Mesenchymal stem cell (in vitro differentiated cells and primary cell): ENCODE results near the gene ERVW-1.

Source experiments
- DNase-seq: peaks from one replicate; pipeline ENCODE4 v3.0.0-alpha.2; 2013
- H2AFZ ChIP-seq: one replicate; pipeline ENCODE4 v1.6.1; 2013; ENCODE audit warnings: low read depth, mild to moderate bottlenecking, control low read depth, inconsistent platforms, low read length, moderate library complexity
- H2AK5ac ChIP-seq: 2 replicates; pipeline ENCODE4 v1.6.1; 2013; ENCODE audit warnings: low read length, moderate library complexity, mild to moderate bottlenecking, inconsistent platforms; ENCODE audit not compliant: severe bottlenecking
- H2BK120ac ChIP-seq: one replicate; pipeline ENCODE4 v1.6.1; 2013; ENCODE audit warnings: low read depth, mild to moderate bottlenecking, inconsistent platforms, low read length, moderate library complexity
- H2BK12ac ChIP-seq, 2 experiments: one replicate each; pipeline ENCODE4 v1.6.1; 2013; ENCODE audit warnings: inconsistent platforms in 2 of 2, low read length in 2 of 2, mild to moderate bottlenecking in 2 of 2, moderate library complexity in 2 of 2, control low read depth in 1 of 2
- H2BK15ac ChIP-seq: one replicate; pipeline ENCODE4 v1.6.1; 2013; ENCODE audit warnings: mild to moderate bottlenecking, low read depth, inconsistent platforms; ENCODE audit not compliant: poor library complexity, severe bottlenecking
- H2BK5ac ChIP-seq: 2 replicates; pipeline ENCODE4 v1.6.1; 2013; ENCODE audit warnings: low read depth, mild to moderate bottlenecking, low read length, control low read depth, inconsistent platforms; ENCODE audit not compliant: poor library complexity, severe bottlenecking
- H3K14ac ChIP-seq, 2 experiments: one replicate each; pipeline ENCODE4 v1.6.1; 2013; ENCODE audit warnings: inconsistent platforms in 2 of 2, low read length in 2 of 2, control low read depth in 1 of 2, mild to moderate bottlenecking in 1 of 2, moderate library complexity in 1 of 2
- H3K18ac ChIP-seq, 2 experiments: one replicate each; pipeline ENCODE4 v1.6.1; 2013; ENCODE audit warnings: inconsistent platforms in 2 of 2, low read length in 2 of 2, control low read depth in 1 of 2, low read depth in 1 of 2, mild to moderate bottlenecking in 1 of 2
- H3K23ac ChIP-seq, 2 experiments: one replicate each; pipeline ENCODE4 v1.6.1; 2013; ENCODE audit warnings: inconsistent platforms in 2 of 2, low read length in 2 of 2, mild to moderate bottlenecking in 2 of 2, moderate library complexity in 2 of 2, control low read depth in 1 of 2
- H3K27ac ChIP-seq: 2 replicates; pipeline ENCODE4 v1.5.1; 2013; ENCODE audit warnings: mild to moderate bottlenecking, moderate library complexity, low read length, control low read depth, inconsistent platforms; ENCODE audit not compliant: poor library complexity, severe bottlenecking
- H3K27me3 ChIP-seq, 2 experiments: 2 replicates each; pipeline versions ENCODE4 v1.6.1 to v1.7.0; 2013; ENCODE audit warnings: low read length in 2 of 2, mild to moderate bottlenecking in 2 of 2, moderate library complexity in 2 of 2, control low read depth in 1 of 2, inconsistent platforms in 1 of 2; ENCODE audit not compliant: control insufficient read depth in 1 of 2, insufficient read depth in 1 of 2
- H3K36me3 ChIP-seq, 2 experiments: 2 replicates each; pipeline versions ENCODE4 v1.6.1 to v1.7.0; 2013; ENCODE audit warnings: low read length in 2 of 2, control low read depth in 1 of 2, inconsistent platforms in 1 of 2, low read depth in 1 of 2, mild to moderate bottlenecking in 1 of 2; ENCODE audit not compliant: insufficient read depth in 2 of 2, control insufficient read depth in 1 of 2
- H3K4ac ChIP-seq, 2 experiments: one replicate each; pipeline ENCODE4 v1.6.1; 2013; ENCODE audit warnings: inconsistent platforms in 2 of 2, low read length in 2 of 2, mild to moderate bottlenecking in 2 of 2, moderate library complexity in 2 of 2, control low read depth in 1 of 2, low read depth in 1 of 2
- H3K4me1 ChIP-seq: 2 replicates; pipeline ENCODE4 v1.6.1; 2013; ENCODE audit warnings: low read depth, low read length, control low read depth; ENCODE audit not compliant: control insufficient read depth, insufficient read depth
- H3K4me2 ChIP-seq: 2 replicates; pipeline ENCODE4 v1.6.1; 2013; ENCODE audit warnings: low read length, mild to moderate bottlenecking, inconsistent platforms; ENCODE audit not compliant: poor library complexity, severe bottlenecking
- H3K4me3 ChIP-seq, 2 experiments: 2 replicates each; pipeline versions ENCODE4 v1.5.1 to v1.7.0; 2013; ENCODE audit warnings: low read length in 2 of 2, mild to moderate bottlenecking in 2 of 2, control low read depth in 1 of 2, low read depth in 1 of 2; ENCODE audit not compliant: insufficient read depth in 1 of 2
- H3K79me1 ChIP-seq: replicated peaks from 2 replicates; pipeline ENCODE4 v1.6.1; 2013; ENCODE audit warnings: mild to moderate bottlenecking, control low read depth, low read length, inconsistent platforms; ENCODE audit not compliant: poor library complexity, severe bottlenecking
- H3K9ac ChIP-seq: 2 replicates; pipeline ENCODE4 v1.7.0; 2013; ENCODE audit warnings: mild to moderate bottlenecking, low read length, moderate library complexity
- H3K9me3 ChIP-seq: 2 replicates; pipeline ENCODE4 v1.7.0; 2013; ENCODE audit warnings: mild to moderate bottlenecking, low read length; ENCODE audit not compliant: control insufficient read depth
- H4K8ac ChIP-seq: one replicate; pipeline ENCODE4 v1.6.1; 2013; ENCODE audit warnings: inconsistent platforms, mild to moderate bottlenecking, low read length, moderate library complexity
- H4K91ac ChIP-seq: one replicate; pipeline ENCODE4 v1.6.1; 2013; ENCODE audit warnings: mild to moderate bottlenecking, low read length, inconsistent platforms
- WGBS: methylation state at CpG from one replicate; pipeline ENCODE4 v1.1.7; 2013; ENCODE audit warnings: mixed read lengths; 5-methylcytosine and 5-hydroxymethylcytosine counted together

Gene ERVW-1

GRCh38 chr7:92513167-92513902 lies 35.6 kb upstream of the ERVW-1 start:
- Histone ChIP-seq H3K27me3 (no peaks in the 10 kb centered on the region), H2BK5ac (no peak overlapping the region), H2BK15ac (no peak overlapping the region), H3K4me2 (no peak overlapping the region), H3K4ac (no peak overlapping the region), H3K9ac (no peak overlapping the region), H3K4me3 (no peak overlapping the region), H2AFZ (no peak overlapping the region), H2AK5ac (no peak overlapping the region), H3K23ac (no peak overlapping the region), H3K18ac (no peak overlapping the region), H3K9me3 (no peaks in the 10 kb centered on the region), H3K4me1 (no peaks in the 10 kb centered on the region), H4K91ac (no peak overlapping the region), H3K14ac (no peak overlapping the region), H3K36me3 (peaks cover 4 to 58% of the 10 kb centered on the region in 2 experiments), H3K27ac (no peak overlapping the region), H4K8ac (no peak overlapping the region), H2BK120ac (no peak overlapping the region), H3K79me1 (peaks cover 1% of the 10 kb centered on the region), H2BK12ac (no peak overlapping the region)
- no peak for DNase-seq
- WGBS, result 80% methylated on average over 1 of the region's 3 CpGs

GRCh38 chr7:92508946-92509345 lies 31.2 kb upstream of the ERVW-1 start:
- H3K4me1 ChIP-seq, result peaks cover 1% of the 10 kb centered on the region
- H4K91ac ChIP-seq, result no peak overlapping the region
- H3K27ac ChIP-seq, result no peak overlapping the region
- H3K23ac ChIP-seq, result no peak overlapping the region
- H2BK5ac ChIP-seq, result no peak overlapping the region
- H3K9ac ChIP-seq, result no peak overlapping the region
- no peak overlapping the region for H2BK15ac ChIP-seq
- H2AK5ac ChIP-seq, result no peak overlapping the region
- H2AFZ ChIP-seq, result no peak overlapping the region
- no peaks in the 10 kb centered on the region for H3K9me3 ChIP-seq
- no peaks in the 10 kb centered on the region for H3K27me3 ChIP-seq
- no peak overlapping the region for H2BK120ac ChIP-seq
- H2BK12ac ChIP-seq, result no peak overlapping the region
- no peak overlapping the region for H4K8ac ChIP-seq
- H3K79me1 ChIP-seq, result peaks cover 1% of the 10 kb centered on the region
- no peak overlapping the region for H3K4ac ChIP-seq
- H3K4me3 ChIP-seq, result no peak overlapping the region
- H3K18ac ChIP-seq, result no peak overlapping the region
- no CpG with 5 or more reads among the region's 5 CpGs for WGBS
- no peak overlapping the region for H3K14ac ChIP-seq
- no peak overlapping the region for H3K4me2 ChIP-seq
- peaks cover 8 to 61% of the 10 kb centered on the region in 2 experiments for H3K36me3 ChIP-seq
- no peak for DNase-seq

DNA sequence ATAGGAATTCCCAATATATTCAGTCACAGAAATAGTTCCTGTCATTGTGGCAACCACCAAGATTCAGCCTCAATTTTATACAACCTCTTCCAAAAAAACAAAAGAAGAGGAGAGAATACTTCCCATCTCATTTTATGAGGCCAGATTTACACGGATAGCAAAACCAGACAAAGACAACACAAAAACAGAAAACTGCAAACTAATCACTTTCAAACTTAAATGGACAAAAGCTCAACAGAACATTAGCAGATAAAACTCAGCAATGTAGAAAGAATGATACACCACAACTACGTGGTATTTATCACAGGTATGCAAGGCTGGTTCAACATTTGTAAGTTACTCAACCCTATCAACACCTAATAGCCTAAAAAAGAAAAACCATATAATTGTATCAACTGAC lies 28.6 kb upstream of the ERVW-1 start:
- Histone ChIP-seq H4K91ac (no peak overlapping the region), H3K23ac (no peak overlapping the region), H3K4me3 (no peak overlapping the region), H3K36me3 (peaks cover 8 to 73% of the 10 kb centered on the region in 2 experiments), H2BK15ac (no peak overlapping the region), H3K4me1 (peaks cover 1% of the 10 kb centered on the region), H2BK5ac (no peak overlapping the region), H3K4ac (no peak overlapping the region), H3K27me3 (no peaks in the 10 kb centered on the region), H3K4me2 (no peak overlapping the region), H3K14ac (no peak overlapping the region), H3K27ac (no peak overlapping the region), H3K18ac (no peak overlapping the region), H2BK120ac (no peak overlapping the region), H4K8ac (no peak overlapping the region), H3K79me1 (no peaks in the 10 kb centered on the region), H2AFZ (no peak overlapping the region), H3K9me3 (no peaks in the 10 kb centered on the region), H2AK5ac (no peak overlapping the region), H2BK12ac (no peak overlapping the region), H3K9ac (no peak overlapping the region)
- no peak for DNase-seq
- 91% methylated on average over 2 of the region's 2 CpGs for WGBS

DNA sequence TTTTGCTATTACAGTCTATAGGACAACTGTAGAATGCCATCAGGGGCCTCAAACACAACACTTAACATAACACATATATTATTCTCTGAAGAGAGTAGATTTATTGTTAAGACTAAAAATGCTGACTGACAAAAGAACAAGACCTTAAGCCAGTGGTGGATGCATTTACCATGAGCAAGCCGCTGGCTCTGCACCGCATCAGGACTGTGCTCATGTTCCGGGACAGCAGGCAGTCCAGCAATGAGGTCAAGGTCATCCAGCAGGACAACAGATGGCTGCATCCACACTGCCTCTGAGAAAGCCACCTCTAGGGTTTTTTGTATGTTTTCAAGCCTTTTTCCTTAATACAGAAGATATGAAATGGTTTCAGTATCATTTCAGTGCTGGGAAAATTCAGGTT lies 26.8 kb upstream of the ERVW-1 start:
- no peak overlapping the region for H3K14ac ChIP-seq
- H3K9me3 ChIP-seq, result no peaks in the 10 kb centered on the region
- 94% methylated on average over 3 of the region's 3 CpGs for WGBS
- no peak overlapping the region for H2AK5ac ChIP-seq
- no peak overlapping the region for H2BK120ac ChIP-seq
- H3K18ac ChIP-seq, result no peak overlapping the region
- no peak overlapping the region for H2BK12ac ChIP-seq
- no peak overlapping the region for H3K23ac ChIP-seq
- H2AFZ ChIP-seq, result no peak overlapping the region
- no peaks in the 10 kb centered on the region for H3K27me3 ChIP-seq
- H4K8ac ChIP-seq, result no peak overlapping the region
- peaks cover 1% of the 10 kb centered on the region for H3K4me1 ChIP-seq
- no peak overlapping the region for H3K4ac ChIP-seq
- no peak overlapping the region for H3K4me3 ChIP-seq
- H3K36me3 ChIP-seq, result peaks cover 13 to 84% of the 10 kb centered on the region in 2 experiments
- no peak overlapping the region for H3K4me2 ChIP-seq
- no peak overlapping the region for H2BK15ac ChIP-seq
- no peak overlapping the region for H3K9ac ChIP-seq
- H3K79me1 ChIP-seq, result no peaks in the 10 kb centered on the region
- H2BK5ac ChIP-seq, result no peak overlapping the region
- H3K27ac ChIP-seq, result no peak overlapping the region
- no peak overlapping the region for H4K91ac ChIP-seq
- DNase-seq, result no peak
